ENCODE measurements around the gene ESYT3. TPM values are rescaled to one million over a fixed set of nuclear protein-coding genes. Genes with fewer than 3 reads are reported as not detected.

The ESYT3 gene
- polyA plus RNA-seq, 3 donors = not detected

DNA sequence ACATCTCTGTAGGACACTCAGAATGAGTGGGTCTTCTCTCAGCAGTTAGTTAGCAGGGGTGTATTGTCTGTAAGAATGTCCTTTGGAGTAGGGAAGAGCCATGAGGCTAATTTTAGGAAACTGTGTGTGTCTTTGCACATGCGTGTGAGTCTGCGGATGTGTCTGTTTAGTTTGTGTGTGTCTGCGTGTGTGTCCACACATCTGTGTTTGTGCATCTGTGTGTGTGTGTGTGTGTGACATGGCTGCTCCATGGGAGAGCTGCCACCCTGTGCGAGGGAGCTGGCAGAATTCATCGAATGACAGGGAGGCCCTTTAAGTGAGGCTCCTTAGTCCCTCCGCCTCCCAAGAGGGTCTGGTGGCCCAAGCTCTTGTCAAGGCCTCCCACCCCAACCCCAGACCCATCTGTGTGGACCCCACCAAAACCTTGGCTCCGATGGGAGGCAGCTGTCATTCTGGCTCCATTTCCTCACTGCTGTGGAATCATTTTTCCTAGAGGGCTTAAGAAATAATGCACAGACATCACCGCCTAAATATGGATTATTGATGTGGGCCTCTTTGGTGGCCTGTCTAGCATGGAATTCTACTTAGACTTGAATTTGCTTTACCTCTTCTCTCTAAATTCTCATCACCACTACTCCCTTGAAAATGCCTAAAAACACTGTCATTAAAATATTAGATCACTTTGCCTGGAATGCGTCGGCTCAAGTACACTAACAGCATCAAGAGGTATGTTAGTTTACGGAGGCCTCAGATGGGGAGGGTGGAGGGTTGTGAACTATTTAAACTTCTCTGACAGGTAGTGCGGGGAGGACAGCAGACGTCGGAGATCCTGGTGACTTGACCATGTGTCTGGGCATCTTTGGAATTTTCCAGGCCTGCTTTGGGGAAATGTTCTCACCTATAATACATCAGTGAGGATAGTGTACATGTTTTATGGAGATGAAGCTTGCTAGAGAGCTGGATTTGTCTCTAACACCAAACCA, 9.4 kb downstream of the ESYT3 start:
- Histone ChIP-seq H3K4me2 (replicated peaks; ENCODE audit: extremely low read depth, low read length, poor library complexity, severe bottlenecking) (no peak overlapping the region), H3K36me3 (replicated peaks in 1 of 2; ENCODE audit: control insufficient read depth in 1 of 2, insufficient read depth in 2 of 2, low read length in 2 of 2) (no peaks in the 10 kb centered on the region), H3K27me3 (ENCODE audit: control insufficient read depth in 2 of 2, insufficient read depth in 2 of 2, low read length in 2 of 2) (no peaks in the 10 kb centered on the region), H3K27ac (ENCODE audit: low read depth in 1 of 2, low read length in 2 of 2) (no peak overlapping the region), H3K9me3 (replicated peaks in 1 of 2; ENCODE audit: control insufficient read depth in 1 of 2, insufficient read depth in 1 of 2, low read length in 2 of 2) (no peaks in the 10 kb centered on the region), H3K4me1 (ENCODE audit: control insufficient read depth in 1 of 2, insufficient read depth in 2 of 2, low read length in 2 of 2) (no peaks in the 10 kb centered on the region), H3K79me2 (ENCODE audit: insufficient read depth, low read length) (no peaks in the 10 kb centered on the region), H3K9ac (ENCODE audit: insufficient read depth, low read length, poor library complexity, severe bottlenecking) (no peak overlapping the region), H3K4me3 (replicated peaks in 1 of 3; ENCODE audit: low read depth in 2 of 3, low read length in 3 of 3) (no peak overlapping the region), H4K20me1 (ENCODE audit: insufficient read depth, low read length) (no peaks in the 10 kb centered on the region), H2AFZ (ENCODE audit: insufficient read depth, low read depth, low read length, poor library complexity, severe bottlenecking) (no peak overlapping the region)
- peaks cover 0 to 5% (median 2%) of the 10 kb centered on the region in 3 donors for H3K27me3 Mint-ChIP-seq (ENCODE audit: low read depth in 3 of 3)
- peaks cover 0 to 2% (median 0%) of the 10 kb centered on the region in 7 donors for H3K9me3 Mint-ChIP-seq
- no peak overlapping the region for H3K27ac Mint-ChIP-seq
- TF ChIP-seq, protein P1, sequence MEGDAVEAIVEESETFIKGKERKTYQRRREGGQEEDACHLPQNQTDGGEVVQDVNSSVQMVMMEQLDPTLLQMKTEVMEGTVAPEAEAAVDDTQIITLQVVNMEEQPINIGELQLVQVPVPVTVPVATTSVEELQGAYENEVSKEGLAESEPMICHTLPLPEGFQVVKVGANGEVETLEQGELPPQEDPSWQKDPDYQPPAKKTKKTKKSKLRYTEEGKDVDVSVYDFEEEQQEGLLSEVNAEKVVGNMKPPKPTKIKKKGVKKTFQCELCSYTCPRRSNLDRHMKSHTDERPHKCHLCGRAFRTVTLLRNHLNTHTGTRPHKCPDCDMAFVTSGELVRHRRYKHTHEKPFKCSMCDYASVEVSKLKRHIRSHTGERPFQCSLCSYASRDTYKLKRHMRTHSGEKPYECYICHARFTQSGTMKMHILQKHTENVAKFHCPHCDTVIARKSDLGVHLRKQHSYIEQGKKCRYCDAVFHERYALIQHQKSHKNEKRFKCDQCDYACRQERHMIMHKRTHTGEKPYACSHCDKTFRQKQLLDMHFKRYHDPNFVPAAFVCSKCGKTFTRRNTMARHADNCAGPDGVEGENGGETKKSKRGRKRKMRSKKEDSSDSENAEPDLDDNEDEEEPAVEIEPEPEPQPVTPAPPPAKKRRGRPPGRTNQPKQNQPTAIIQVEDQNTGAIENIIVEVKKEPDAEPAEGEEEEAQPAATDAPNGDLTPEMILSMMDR (IDR thresholded peaks at IDR 0.05) = no peak
- no peaks in the 10 kb centered on the region for H3K4me1 Mint-ChIP-seq
- H3K36me3 Mint-ChIP-seq = no peaks in the 10 kb centered on the region
- intact Hi-C loops (cut with micrococcal nuclease) = no loop called here
- DNase-seq = no peak
- 95% methylated on average over 4 of the region's 14 CpGs for WGBS (ENCODE audit: insufficient coverage)
- H3K4me3 Mint-ChIP-seq = no peak overlapping the region

GRCh38 chr3:138445236-138445635, 10.8 kb downstream of the ESYT3 start:
- no peak overlapping the region for H3K27ac Mint-ChIP-seq
- intact Hi-C loops (cut with micrococcal nuclease) = no loop called here

More at GRCh38 chr3:138445236-138445635, 10.8 kb downstream of the ESYT3 start:
- Mint-ChIP-seq H3K4me3 (no peak overlapping the region), H3K9me3 (peaks cover 0 to 2% (median 0%) of the 10 kb centered on the region in 7 donors), H3K27me3 (ENCODE audit: low read depth in 3 of 3) (peaks cover 0 to 3% (median 0%) of the 10 kb centered on the region in 3 donors), H3K4me1 (no peaks in the 10 kb centered on the region), H3K36me3 (no peaks in the 10 kb centered on the region)
- Histone ChIP-seq H3K9me3 (replicated peaks in 1 of 2; ENCODE audit: control insufficient read depth in 1 of 2, insufficient read depth in 1 of 2, low read length in 2 of 2) (no peaks in the 10 kb centered on the region), H3K36me3 (replicated peaks in 1 of 2; ENCODE audit: control insufficient read depth in 1 of 2, insufficient read depth in 2 of 2, low read length in 2 of 2) (no peaks in the 10 kb centered on the region), H3K4me1 (ENCODE audit: control insufficient read depth in 1 of 2, insufficient read depth in 2 of 2, low read length in 2 of 2) (no peaks in the 10 kb centered on the region), H2AFZ (ENCODE audit: insufficient read depth, low read depth, low read length, poor library complexity, severe bottlenecking) (no peak overlapping the region), H3K4me2 (replicated peaks; ENCODE audit: extremely low read depth, low read length, poor library complexity, severe bottlenecking) (no peak overlapping the region), H3K79me2 (ENCODE audit: insufficient read depth, low read length) (no peaks in the 10 kb centered on the region), H3K27ac (ENCODE audit: low read depth in 1 of 2, low read length in 2 of 2) (no peak overlapping the region), H3K9ac (ENCODE audit: insufficient read depth, low read length, poor library complexity, severe bottlenecking) (no peak overlapping the region), H4K20me1 (ENCODE audit: insufficient read depth, low read length) (no peaks in the 10 kb centered on the region), H3K27me3 (ENCODE audit: control insufficient read depth in 2 of 2, insufficient read depth in 2 of 2, low read length in 2 of 2) (no peaks in the 10 kb centered on the region), H3K4me3 (replicated peaks in 1 of 3; ENCODE audit: low read depth in 2 of 3, low read length in 3 of 3) (no peak overlapping the region)
- TF ChIP-seq, protein P1 (IDR thresholded peaks at IDR 0.05) = no peak
- WGBS (ENCODE audit: insufficient coverage) = 94% methylated on average over 5 of the region's 7 CpGs
- no peak for DNase-seq

Data from CD14-positive monocyte (primary cell).